Suprapubic skin (tissue), 4 donors: ENCODE results near the gene CCDC73.

ENCODE experiments used
- POLR2A ChIP-seq, 2 donors: fragments of 450-650 bp; IDR thresholded peaks; one replicate each; pipeline ENCODE4 v1.6.1; 2017; ENCODE audit warnings: antibody characterized with exemption in 2 of 2, mild to moderate bottlenecking in 2 of 2, moderate library complexity in 2 of 2
- POLR2AphosphoS5 ChIP-seq, 3 donors: sonication (generic); formaldehyde crosslinking; IDR thresholded peaks; one replicate each; pipeline ENCODE4 v1.6.1; 2017; ENCODE audit warnings: antibody characterized with exemption in 3 of 3
- TF ChIP-seq, protein P1 (sequence below), 2 donors: fragments of 200-600 bp in 1 of 2; fragments of 450-650 bp in 1 of 2; sonication (generic) in 1 of 2; IDR thresholded peaks; one replicate each; pipeline ENCODE4 v1.5.1; 2016 to 2019; ENCODE audit warnings: antibody characterized with exemption in 2 of 2, mild to moderate bottlenecking in 1 of 2, moderate library complexity in 1 of 2

DNA sequence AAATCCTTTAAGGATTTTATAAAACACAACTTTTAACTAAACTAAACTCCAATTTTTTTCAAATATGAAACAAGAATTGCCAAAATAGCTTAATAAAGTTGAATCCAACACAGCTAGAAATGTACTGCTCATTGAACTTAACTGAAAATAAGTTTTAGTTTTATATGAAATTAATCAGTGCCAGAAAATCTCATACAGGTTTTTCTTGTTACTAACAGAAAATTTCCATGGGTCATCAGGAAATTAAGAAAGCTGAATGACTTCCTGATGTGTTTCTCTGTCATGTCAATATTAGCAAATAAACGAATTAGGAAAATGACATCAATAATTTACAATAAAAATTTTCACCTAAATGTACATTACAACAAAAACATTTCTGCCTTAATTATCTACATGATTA lies 3.5 kb downstream of the CCDC73 start:
- TF ChIP-seq, protein P1, sequence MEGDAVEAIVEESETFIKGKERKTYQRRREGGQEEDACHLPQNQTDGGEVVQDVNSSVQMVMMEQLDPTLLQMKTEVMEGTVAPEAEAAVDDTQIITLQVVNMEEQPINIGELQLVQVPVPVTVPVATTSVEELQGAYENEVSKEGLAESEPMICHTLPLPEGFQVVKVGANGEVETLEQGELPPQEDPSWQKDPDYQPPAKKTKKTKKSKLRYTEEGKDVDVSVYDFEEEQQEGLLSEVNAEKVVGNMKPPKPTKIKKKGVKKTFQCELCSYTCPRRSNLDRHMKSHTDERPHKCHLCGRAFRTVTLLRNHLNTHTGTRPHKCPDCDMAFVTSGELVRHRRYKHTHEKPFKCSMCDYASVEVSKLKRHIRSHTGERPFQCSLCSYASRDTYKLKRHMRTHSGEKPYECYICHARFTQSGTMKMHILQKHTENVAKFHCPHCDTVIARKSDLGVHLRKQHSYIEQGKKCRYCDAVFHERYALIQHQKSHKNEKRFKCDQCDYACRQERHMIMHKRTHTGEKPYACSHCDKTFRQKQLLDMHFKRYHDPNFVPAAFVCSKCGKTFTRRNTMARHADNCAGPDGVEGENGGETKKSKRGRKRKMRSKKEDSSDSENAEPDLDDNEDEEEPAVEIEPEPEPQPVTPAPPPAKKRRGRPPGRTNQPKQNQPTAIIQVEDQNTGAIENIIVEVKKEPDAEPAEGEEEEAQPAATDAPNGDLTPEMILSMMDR (IDR thresholded peaks at IDR 0.05) = no peak
- TF ChIP-seq POLR2A (IDR thresholded peaks at IDR 0.05) (no peak), POLR2AphosphoS5 (IDR thresholded peaks at IDR 0.05) (no peak)
